ENCODE results near the gene SLX4IP. TPM values are rescaled to one million over a fixed set of nuclear protein-coding genes. Genes with fewer than 3 reads are reported as not detected.
A peak's percentile ranks its signal among the peaks of the same experiment; 100 is the strongest.
"Not testable (repeated sequence)": the region's sequence is repeated elsewhere in the genome, so short reads cannot be mapped to it uniquely, and the experiment has no call there.

SLX4IP gene
- 3.5 TPM in 2 replicates for total RNA-seq (2012; rRNA removed)

- Histone ChIP-seq H3K27me3 (ENCODE audit: control insufficient read depth, insufficient read depth, low read length) (no peaks in the 10 kb centered on the region), H3K4me3 (ENCODE audit: low read length) (peak within 1 kb of the TSS; percentile 92), H3K9ac (ENCODE audit: low read depth, low read length) (peak within 1 kb of the TSS; percentile 91), H3K4me1 (ENCODE audit: control insufficient read depth, insufficient read depth, low read length) (peaks cover 17% of the 10 kb centered on the region), H3K36me3 (ENCODE audit: insufficient read depth, low read length) (no peaks in the 10 kb centered on the region), H3K4me2 (ENCODE audit: low read length) (peak within 1 kb of the TSS; percentile 87), H3K9me3 (replicated peaks; ENCODE audit: low read length) (no peaks in the 10 kb centered on the region)
Observed at GRCh38 chr20:10434832-10435812, at the start of gene SLX4IP. Gene SLX4IP (plus strand): TSS chr20:10435305. CDS start chr20:10458205, 22,900 bp downstream.

DNA sequence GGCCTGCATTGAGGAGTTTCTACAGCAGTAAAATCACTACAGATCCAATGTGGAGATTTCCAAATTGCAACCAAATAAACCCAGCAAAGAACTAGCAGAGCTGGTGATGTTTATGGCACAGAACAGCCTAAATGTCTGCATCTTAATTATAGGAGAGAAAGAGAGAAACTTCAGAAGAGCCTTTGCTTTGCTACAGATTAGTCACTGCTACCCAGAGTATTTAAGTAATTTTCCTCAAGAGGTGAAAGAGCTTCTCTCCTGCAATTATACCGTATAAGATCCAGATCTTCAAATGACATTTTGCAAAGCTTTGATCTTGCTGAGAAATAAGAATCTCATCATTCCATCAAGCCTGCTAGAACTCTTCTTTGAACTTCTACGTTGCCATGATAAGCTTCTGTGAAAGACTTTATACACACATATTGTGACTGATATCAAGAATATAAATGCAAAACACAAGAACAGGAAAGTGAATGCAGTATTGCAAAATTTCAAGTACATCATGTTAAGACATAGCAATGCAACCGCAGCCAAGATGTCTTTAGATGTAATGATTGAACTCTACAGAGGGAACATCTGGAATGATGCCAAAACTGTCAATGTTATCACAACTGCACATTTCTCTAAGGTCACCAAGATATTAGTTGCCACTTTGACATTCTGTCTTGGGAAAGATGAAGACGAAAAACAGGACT is 49.1 kb upstream of the SLX4IP start:
- no peak overlapping the region for H3K4me3 ChIP-seq (ENCODE audit: low read length)
- H3K27me3 ChIP-seq (ENCODE audit: control insufficient read depth, insufficient read depth, low read length) = no peaks in the 10 kb centered on the region
- H3K4me2 ChIP-seq (ENCODE audit: low read length) = no peak overlapping the region
- H3K9ac ChIP-seq (ENCODE audit: low read depth, low read length) = no peak overlapping the region
- no peaks in the 10 kb centered on the region for H3K36me3 ChIP-seq (ENCODE audit: insufficient read depth, low read length)
- no peaks in the 10 kb centered on the region for H3K4me1 ChIP-seq (ENCODE audit: control insufficient read depth, insufficient read depth, low read length)
- no peaks in the 10 kb centered on the region for H3K9me3 ChIP-seq (replicated peaks; ENCODE audit: low read length)

DNA sequence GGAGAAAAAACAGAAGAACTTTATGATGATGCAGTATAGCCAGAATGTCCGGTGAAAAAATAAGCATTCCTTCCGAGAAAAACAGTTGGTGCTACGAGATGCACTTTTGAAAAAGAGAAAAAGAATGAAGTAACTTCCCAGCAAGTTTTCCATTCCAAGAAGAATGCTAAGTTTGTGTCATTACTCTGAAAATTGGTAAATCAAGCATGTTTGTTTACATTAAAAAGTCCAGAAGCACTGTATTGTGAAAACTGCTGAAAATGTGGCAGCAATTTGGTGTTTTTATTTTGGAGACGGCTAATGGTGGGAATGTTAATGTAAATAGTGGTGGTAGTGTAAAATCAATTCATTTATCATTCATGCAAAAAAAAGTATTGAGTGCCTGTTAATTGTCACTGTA is 47.4 kb upstream of the SLX4IP start:
- Histone ChIP-seq H3K9ac (ENCODE audit: low read depth, low read length) (no peak overlapping the region), H3K36me3 (ENCODE audit: insufficient read depth, low read length) (no peaks in the 10 kb centered on the region), H3K27me3 (ENCODE audit: control insufficient read depth, insufficient read depth, low read length) (no peaks in the 10 kb centered on the region), H3K4me2 (ENCODE audit: low read length) (no peak overlapping the region), H3K9me3 (replicated peaks; ENCODE audit: low read length) (no peaks in the 10 kb centered on the region), H3K4me3 (ENCODE audit: low read length) (no peak overlapping the region), H3K4me1 (ENCODE audit: control insufficient read depth, insufficient read depth, low read length) (no peaks in the 10 kb centered on the region)

DNA sequence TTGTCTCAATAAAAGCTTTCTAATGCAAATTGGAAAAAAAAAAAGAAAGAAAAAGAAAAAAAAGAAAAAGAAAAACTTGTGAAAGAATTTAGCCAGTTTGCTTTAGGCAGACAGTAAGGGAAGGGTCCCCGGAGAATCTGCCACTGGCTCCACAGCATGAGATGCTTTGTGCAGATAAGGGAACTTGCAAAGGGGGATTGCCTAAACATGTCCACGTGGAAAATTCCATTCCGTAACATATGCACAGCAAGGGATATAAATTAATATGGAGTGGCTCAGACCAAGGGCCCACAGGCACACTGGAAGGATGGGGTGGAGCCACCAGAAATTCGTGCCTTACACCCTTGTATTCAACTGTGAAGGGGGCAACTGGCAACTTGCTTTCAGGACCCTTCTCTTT is 46.5 kb upstream of the SLX4IP start:
- Histone ChIP-seq H3K27me3 (ENCODE audit: control insufficient read depth, insufficient read depth, low read length) (no peaks in the 10 kb centered on the region), H3K4me3 (ENCODE audit: low read length) (no peak overlapping the region), H3K9me3 (replicated peaks; ENCODE audit: low read length) (no peaks in the 10 kb centered on the region), H3K4me2 (ENCODE audit: low read length) (no peak overlapping the region), H3K9ac (ENCODE audit: low read depth, low read length) (no peak overlapping the region), H3K4me1 (ENCODE audit: control insufficient read depth, insufficient read depth, low read length) (no peaks in the 10 kb centered on the region), H3K36me3 (ENCODE audit: insufficient read depth, low read length) (no peaks in the 10 kb centered on the region)

GRCh38 chr20:10390709-10391108 is 44.4 kb upstream of the SLX4IP start:
- H3K9ac ChIP-seq (ENCODE audit: low read depth, low read length) = no peak overlapping the region
- H3K4me2 ChIP-seq (ENCODE audit: low read length) = no peak overlapping the region
- no peaks in the 10 kb centered on the region for H3K27me3 ChIP-seq (ENCODE audit: control insufficient read depth, insufficient read depth, low read length)
- H3K36me3 ChIP-seq (ENCODE audit: insufficient read depth, low read length) = no peaks in the 10 kb centered on the region
- no peaks in the 10 kb centered on the region for H3K9me3 ChIP-seq (replicated peaks; ENCODE audit: low read length)
- no peaks in the 10 kb centered on the region for H3K4me1 ChIP-seq (ENCODE audit: control insufficient read depth, insufficient read depth, low read length)
- no peak overlapping the region for H3K4me3 ChIP-seq (ENCODE audit: low read length)

DNA sequence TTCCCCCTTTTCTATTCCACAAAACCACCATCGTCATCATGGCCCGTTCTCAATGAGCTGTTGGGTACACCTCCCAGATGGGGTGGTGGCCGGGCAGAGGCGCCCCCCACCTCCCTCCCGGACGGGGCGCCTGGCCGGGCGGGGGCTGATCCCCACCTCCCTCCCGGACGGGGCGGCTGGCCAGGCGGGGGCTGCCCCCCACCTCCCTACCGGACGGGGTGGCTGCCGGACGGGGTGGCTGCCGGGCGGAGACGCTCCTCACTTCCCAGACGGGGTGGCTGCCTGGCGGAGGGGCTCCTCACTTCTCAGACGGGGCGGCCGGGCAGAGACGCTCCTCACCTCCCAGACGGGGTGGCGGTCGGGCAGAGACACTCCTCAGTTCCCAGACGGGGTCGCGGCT is 40.4 kb upstream of the SLX4IP start:
- not testable (repeated sequence) for H3K9ac ChIP-seq (ENCODE audit: low read depth, low read length); H3K9me3 ChIP-seq (replicated peaks; ENCODE audit: low read length); H3K4me2 ChIP-seq (ENCODE audit: low read length); H3K4me1 ChIP-seq (ENCODE audit: control insufficient read depth, insufficient read depth, low read length); H3K27me3 ChIP-seq (ENCODE audit: control insufficient read depth, insufficient read depth, low read length); H3K36me3 ChIP-seq (ENCODE audit: insufficient read depth, low read length); H3K4me3 ChIP-seq (ENCODE audit: low read length)

GRCh38 chr20:10398834-10399369 is 36.2 kb upstream of the SLX4IP start:
- Histone ChIP-seq H3K9ac (ENCODE audit: low read depth, low read length) (no peak overlapping the region), H3K4me3 (ENCODE audit: low read length) (no peak overlapping the region), H3K4me2 (ENCODE audit: low read length) (no peak overlapping the region), H3K4me1 (ENCODE audit: control insufficient read depth, insufficient read depth, low read length) (no peaks in the 10 kb centered on the region), H3K36me3 (ENCODE audit: insufficient read depth, low read length) (no peaks in the 10 kb centered on the region), H3K9me3 (replicated peaks; ENCODE audit: low read length) (no peaks in the 10 kb centered on the region), H3K27me3 (ENCODE audit: control insufficient read depth, insufficient read depth, low read length) (no peaks in the 10 kb centered on the region)

DNA sequence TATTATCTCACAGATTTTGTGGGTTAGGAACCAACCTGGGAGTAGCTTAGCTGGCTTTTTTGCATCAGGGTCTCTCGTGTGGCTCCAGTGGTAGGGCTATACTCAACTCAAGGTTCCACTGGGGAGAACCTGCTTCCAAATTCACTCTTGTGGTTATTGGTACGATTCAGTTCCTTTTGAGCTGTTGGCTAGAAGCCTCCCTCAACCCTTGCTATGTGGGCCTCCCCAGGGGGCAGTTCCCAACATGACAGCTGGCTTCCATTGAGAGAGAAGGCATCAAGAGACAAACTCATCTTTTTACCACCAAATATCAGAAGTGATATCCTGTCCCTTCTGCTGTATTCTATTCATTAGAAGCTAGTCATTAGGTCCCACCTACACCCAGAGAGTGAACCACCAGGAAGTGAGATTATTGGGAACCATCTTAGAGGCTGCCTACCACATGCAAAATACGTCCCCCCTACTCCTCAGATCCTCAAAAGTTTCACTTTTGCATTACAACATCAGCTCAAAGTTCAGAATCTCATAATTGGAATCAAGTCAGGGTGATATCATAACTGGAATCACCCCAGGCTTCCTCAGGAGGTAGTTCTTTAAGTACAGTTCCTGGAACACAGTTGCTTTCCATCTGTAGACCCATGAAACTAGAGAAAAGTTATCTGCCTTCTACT is 32.0 kb upstream of the SLX4IP start:
- H3K4me2 ChIP-seq (ENCODE audit: low read length) = no peak overlapping the region
- H3K36me3 ChIP-seq (ENCODE audit: insufficient read depth, low read length) = peaks cover 14% of the 10 kb centered on the region
- no peaks in the 10 kb centered on the region for H3K27me3 ChIP-seq (ENCODE audit: control insufficient read depth, insufficient read depth, low read length)

GRCh38 chr20:10404023-10404628 is 31.0 kb upstream of the SLX4IP start:
- no peak overlapping the region for H3K4me3 ChIP-seq (ENCODE audit: low read length)
- no peak overlapping the region for H3K4me2 ChIP-seq (ENCODE audit: low read length)
- H3K9me3 ChIP-seq (replicated peaks; ENCODE audit: low read length) = no peaks in the 10 kb centered on the region
- H3K36me3 ChIP-seq (ENCODE audit: insufficient read depth, low read length) = peaks cover 14% of the 10 kb centered on the region
- H3K9ac ChIP-seq (ENCODE audit: low read depth, low read length) = no peak overlapping the region
- H3K4me1 ChIP-seq (ENCODE audit: control insufficient read depth, insufficient read depth, low read length) = no peaks in the 10 kb centered on the region
- H3K27me3 ChIP-seq (ENCODE audit: control insufficient read depth, insufficient read depth, low read length) = no peaks in the 10 kb centered on the region

More for the DNA sequence above, 32.0 kb upstream of the SLX4IP start:
- Histone ChIP-seq H3K4me3 (ENCODE audit: low read length) (no peak overlapping the region), H3K9ac (ENCODE audit: low read depth, low read length) (no peak overlapping the region), H3K9me3 (replicated peaks; ENCODE audit: low read length) (no peaks in the 10 kb centered on the region), H3K4me1 (ENCODE audit: control insufficient read depth, insufficient read depth, low read length) (no peaks in the 10 kb centered on the region)

- Histone ChIP-seq H3K9me3 (replicated peaks; ENCODE audit: low read length) (no peaks in the 10 kb centered on the region), H3K4me1 (ENCODE audit: control insufficient read depth, insufficient read depth, low read length) (no peaks in the 10 kb centered on the region), H3K36me3 (ENCODE audit: insufficient read depth, low read length) (peaks cover 14% of the 10 kb centered on the region), H3K4me3 (ENCODE audit: low read length) (no peak overlapping the region), H3K4me2 (ENCODE audit: low read length) (no peak overlapping the region), H3K27me3 (ENCODE audit: control insufficient read depth, insufficient read depth, low read length) (no peaks in the 10 kb centered on the region), H3K9ac (ENCODE audit: low read depth, low read length) (no peak overlapping the region)
Observed at GRCh38 chr20:10404959-10405530, 30.1 kb upstream of the SLX4IP start.

Measured in skeletal muscle satellite cell (primary cell).